Activated effector memory CD4-positive, alpha-beta T cell treated with Interleukin-2 at 50 U/mL for 16 hours (primary cell): Measurements from ENCODE around the gene GMPPB.
"Not testable (repeated sequence)": the region's sequence is repeated elsewhere in the genome, so short reads cannot be mapped to it uniquely, and the experiment has no call there.

Experiments
- DNase-seq: peaks from one replicate; pipeline ENCODE4 v3.0.0-alpha.2; 2020

GMPPB gene

GRCh38 chr3:49712631-49713317, 11.0 kb downstream of the GMPPB start:
- DNase-seq = no peak

DNA sequence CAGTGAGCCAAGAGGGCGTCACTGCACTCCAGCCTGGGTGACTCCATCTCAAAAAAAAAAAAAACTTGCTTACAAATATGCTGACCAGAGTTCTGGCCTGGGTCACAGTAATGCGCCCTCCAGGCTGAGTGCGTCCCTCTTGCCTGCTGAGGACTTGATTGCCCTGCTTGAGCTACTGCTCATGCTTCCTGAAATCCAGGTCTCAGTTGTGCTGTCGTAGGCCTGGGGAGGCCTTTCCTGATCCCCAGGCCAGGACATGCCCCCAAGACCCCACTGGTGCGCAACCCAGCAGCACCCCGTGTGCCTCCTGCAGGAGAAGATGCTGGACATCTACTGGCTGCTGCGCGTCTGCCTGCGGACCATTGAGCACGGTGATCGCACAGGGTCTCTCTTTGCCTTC, 11.6 kb downstream of the GMPPB start:
- DNase-seq = no peak

DNA sequence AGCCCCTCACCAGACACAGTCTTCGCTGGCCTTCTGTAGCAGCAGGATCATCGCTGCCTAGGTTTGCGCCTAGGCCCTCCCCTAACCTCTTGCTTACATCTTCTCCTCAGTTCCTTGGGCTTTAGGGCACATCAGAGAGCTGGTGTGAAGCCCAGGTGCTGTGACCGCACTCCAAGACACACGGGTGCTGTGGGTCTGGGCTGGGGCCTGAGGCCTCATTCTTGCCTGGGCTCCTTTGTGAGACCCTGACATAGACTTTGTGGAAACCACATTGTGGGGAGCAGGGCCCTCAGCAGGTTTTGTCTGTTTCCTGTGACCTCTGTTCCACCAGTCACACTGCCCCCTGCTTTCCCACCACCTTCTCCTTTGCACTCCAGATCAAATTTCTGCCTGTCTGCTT, 12.3 kb downstream of the GMPPB start:
- DNase-seq = no peak

GRCh38 chr3:49709852-49710251, 13.9 kb downstream of the GMPPB start:
- DNase-seq = no peak

DNA sequence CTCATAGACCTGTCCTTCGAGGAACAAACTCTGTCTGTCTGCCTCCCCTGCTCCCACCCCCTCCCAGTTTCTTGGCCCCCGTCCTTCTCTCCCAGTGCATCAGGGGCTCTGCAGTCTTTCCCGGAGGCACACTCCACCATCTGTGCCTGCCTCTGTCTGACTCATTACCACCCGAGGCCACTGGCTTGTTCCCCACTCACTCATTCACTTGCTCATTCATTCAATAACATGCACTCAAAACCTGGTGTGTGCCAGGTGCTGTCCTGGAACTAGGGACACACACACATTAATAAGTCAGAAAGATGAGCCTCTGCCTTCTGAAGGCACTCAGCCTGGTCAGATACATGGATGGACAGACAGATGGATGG, 16.7 kb downstream of the GMPPB start:
- DNase-seq = no peak

DNA sequence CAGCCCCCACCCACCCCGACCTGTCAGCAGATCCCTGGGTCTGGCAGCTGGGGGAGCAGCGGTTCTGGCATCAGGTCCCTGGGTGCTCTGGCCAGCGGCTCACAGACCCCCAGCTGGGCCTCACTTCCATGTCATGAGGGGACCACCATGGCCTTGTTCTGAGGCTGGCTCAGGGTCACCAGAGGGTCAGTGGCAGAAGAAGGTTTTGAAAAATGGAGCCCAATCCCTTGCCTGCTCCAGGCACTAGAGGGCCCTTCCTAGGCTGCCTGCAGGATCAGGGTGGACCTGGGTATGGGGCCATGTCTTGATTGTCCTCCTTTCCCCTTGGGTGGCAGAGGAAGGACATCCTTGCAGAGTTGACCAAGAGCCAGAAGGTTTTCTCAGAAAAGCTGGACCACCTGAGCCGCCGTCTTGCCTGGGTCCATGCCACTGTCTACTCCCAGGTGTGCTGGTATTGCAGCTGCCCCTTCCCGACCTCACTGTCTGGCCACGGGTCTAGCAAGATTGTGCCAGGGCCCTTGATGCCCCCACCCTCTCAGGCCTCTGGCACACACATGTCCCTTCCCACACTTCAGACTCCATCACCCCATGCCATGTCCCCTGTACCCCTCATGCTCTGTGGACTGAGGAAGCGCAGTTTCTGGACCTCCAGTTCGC, 17.2 kb downstream of the GMPPB start:
- DNase-seq = no peak

DNA sequence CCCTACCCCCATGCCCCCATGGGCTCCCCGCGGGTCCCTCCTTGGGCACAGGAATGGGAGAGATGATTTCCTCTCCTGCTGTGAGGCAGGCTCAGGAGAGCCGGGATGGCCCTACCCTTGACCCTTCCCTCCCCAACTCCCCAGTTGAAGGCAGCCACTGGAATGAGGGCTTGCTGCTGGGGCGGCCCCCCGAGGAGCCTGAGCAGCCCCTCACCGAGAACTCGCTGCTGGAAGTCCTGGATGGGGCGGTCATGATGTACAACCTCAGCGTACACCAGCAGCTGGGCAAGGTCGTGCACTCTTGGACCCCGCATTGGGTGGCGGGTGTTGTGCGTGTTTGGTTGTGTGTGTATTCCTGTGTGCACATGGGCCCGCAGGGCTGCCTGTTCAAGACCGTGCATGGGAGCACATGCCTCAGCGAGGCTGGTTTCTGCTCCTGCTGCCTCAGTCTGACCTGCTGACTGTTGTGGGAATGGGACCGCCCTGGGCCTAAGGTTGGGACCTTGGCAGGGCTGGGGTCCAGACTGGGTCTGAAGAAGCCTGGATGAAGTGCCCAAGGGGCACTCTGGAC, 18.3 kb downstream of the GMPPB start:
- no peak for DNase-seq

- DNase-seq = no peak
Observed at GRCh38 chr3:49704629-49705028, 19.1 kb downstream of the GMPPB start.

DNA sequence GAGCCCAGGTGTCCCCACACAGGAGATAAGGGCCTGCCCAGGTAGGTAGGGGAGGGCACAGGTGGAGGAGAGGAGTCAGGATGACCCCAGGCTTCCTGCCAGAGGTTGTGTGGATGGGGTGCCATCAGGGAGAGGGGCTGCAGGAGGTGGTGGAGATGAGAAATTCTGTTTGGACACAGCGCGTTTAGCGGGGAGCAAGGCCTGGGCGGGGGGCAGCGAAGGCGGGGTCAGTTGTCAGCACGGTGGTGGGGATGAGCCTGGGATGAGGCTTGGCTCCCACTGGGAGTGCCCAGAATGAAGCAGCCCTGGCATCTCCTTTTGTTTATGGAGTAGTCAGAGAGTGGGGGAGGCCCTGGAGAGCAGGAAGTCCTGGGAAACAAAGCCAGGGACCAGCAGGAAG, 19.8 kb downstream of the GMPPB start:
- no peak for DNase-seq

- peak; percentile 51 for DNase-seq
Observed at GRCh38 chr3:49703443-49703927, 20.3 kb downstream of the GMPPB start.

DNA sequence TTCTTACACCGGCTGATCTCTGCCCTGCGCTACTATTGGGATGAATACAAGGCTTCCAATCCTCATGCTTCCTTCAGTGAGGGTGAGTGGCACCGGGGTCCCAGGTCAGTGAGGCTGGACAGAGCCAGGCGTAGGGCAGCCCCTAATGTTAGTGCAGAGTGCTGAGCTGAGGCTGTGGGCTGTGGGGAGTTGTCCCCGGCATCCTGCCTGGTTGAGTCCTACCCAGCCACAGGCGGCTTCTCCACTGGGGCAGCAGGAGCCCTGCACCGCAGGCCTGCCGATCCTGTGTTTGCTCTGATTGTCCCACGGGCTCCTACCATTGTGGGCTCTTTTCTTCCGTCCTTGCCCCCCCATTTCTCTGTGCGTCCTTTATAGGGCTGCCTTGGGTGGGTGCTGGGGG, 21.1 kb downstream of the GMPPB start:
- DNase-seq = no peak

GRCh38 chr3:49701388-49702077, 22.2 kb downstream of the GMPPB start:
- no peak for DNase-seq

DNA sequence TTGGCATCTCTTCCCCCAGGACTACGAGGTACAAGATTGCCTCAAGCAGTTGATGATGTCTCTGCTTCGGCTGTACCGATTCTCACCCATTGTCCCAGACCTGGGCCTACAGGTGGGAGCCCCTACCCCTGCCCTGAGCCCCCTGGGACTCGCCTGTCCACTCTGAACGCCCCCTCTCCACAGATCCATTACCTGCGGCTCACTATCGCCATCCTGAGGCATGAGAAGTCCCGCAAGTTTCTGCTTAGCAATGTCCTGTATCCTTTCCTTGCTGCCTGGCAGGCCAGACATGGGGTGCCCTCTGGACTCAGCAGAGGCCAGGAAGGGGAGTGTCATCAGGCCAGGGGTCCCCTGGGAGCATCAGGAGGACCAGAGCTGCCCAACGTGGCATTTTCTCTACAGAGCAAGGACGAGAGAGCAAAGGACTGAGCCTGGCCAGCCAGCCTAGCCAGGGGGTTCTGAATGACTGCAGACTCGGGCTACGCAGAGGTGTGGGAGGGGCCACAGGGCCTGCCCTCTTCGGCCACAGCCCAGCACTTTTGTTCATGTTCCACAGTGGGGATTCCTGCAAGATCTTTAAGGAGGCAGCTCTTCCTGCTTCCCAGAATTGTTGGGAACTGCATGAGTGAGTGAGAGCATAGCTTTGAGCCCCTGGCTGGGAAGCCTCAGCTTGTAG, 23.2 kb downstream of the GMPPB start:
- DNase-seq = no peak

DNA sequence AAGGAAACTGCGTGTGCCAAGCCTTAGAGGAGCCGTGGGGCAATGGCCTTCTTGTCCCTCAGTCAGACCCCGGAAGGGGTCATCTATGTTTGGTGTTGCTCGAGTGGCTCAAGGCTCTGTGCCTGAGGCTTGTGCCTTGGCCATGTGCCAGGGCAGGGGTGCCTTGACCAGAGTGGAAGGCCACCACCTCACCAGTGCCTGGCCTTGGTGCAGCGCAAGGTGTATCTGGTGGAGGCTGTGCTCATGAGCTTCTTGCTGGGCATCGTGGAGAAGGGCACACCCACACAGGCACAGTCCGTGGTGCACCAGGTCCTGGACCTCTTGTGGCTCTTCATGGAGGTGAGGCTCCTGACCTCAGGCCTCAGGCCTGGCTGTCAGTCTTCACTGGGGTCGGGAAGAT, 23.7 kb downstream of the GMPPB start:
- no peak for DNase-seq

DNA sequence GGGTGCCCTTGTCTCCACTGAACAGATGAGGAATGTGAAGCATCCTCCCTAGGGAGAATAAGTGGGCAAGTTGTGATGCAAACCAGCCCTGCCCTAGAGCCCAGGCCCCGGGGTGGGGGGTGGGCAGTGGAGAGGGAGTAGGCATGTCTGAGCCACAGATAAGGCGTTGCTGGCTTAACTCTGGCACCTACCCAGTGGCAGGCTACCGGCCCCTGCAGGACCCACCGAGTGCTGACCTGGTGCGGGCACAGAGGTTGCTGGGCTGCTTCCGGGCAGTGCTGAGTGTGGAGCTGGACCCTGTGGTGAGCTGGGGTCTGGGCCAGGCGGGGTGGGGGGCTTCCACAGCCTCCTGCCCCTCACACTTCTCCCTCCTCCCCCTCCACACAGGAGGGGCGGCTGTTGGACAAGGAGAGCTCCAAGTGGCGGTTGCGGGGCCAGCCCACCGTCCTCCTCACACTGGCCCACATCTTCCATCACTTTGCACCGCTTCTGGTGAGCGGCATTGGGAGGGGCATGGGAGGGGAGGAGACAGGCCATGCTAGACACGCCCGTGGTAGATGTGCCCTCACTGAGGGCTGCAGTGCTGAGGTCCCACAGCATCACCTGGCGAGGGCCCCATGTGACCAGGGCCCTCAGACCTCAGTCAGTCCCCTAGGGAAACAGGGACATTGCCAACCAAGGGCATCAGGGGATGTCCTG, 24.3 kb downstream of the GMPPB start:
- no peak for DNase-seq

- DNase-seq = not testable (repeated sequence)
Observed at GRCh38 chr3:49695350-49696015, 28.3 kb downstream of the GMPPB start.

DNA sequence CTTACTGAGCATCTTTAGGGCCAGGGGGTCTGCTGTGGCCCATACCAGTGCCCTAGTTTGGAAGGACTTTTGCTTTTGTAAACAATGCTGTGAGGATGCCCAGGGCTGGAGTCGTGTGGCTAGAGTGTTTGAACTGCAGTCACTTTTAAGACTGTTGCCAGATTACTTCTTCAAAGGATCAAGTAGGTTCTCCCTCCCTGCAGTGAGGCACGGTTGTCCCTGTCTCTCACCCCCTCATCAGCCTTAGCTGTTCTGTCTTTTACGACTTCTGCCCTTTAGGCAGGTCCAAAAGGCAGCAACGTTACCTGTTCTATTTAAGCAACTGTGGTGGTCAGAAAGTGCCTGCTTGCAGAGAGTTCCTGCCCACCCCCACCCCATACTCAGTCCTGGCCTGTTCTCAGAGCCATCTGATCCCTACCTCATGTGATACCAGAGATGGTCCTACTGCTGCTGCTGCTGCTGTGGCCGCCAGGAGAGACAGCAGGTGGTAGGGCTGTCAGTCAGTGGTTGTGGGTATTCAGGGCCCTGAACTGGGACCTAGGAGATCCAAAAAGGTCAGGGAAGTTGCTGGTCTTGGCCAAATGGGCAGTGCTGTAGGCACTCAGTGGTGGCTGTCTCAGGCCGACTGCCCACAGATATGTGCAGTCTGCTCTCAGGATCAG, 29.2 kb downstream of the GMPPB start:
- DNase-seq = not testable (repeated sequence)

DNA sequence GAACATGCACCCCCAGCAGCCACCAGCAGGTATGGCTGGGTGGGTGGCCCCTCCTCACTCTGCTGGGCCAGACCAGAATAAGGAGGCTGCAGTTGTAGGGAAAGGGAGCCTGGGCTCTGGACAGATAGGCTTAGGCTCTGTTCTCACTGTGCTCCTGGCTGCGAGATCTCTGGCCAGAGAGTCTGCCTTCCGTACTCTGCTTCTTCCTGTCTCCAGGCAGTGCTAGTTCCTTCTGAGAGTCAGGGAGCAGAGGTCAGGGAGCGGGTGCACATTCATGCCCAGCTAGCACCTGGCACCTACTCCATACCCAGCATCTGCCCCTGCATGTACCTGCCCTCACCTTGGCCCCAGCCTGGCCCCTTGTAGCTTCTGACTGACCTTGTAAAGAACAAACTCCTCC, 32.3 kb downstream of the GMPPB start:
- not testable (repeated sequence) for DNase-seq

DNA sequence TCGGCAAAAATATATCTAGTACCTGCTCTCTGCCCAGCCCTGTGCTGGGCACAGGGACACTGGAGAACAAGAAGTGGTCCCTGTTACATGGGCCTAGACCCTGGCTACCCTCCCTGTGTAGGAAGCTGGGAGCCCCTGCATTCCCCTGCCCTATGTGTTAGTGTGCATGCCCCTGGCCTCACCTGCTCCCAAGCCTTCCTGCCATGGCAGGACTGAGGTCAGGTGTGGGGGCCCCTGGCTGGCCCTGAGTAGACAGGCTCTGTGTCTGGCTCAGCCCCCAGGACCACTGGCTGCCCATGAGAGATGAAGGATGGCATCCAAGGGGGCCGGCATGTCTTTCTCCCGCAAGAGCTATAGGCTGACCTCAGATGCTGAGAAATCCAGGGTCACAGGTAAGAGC, 32.9 kb downstream of the GMPPB start:
- DNase-seq = not testable (repeated sequence)

DNA sequence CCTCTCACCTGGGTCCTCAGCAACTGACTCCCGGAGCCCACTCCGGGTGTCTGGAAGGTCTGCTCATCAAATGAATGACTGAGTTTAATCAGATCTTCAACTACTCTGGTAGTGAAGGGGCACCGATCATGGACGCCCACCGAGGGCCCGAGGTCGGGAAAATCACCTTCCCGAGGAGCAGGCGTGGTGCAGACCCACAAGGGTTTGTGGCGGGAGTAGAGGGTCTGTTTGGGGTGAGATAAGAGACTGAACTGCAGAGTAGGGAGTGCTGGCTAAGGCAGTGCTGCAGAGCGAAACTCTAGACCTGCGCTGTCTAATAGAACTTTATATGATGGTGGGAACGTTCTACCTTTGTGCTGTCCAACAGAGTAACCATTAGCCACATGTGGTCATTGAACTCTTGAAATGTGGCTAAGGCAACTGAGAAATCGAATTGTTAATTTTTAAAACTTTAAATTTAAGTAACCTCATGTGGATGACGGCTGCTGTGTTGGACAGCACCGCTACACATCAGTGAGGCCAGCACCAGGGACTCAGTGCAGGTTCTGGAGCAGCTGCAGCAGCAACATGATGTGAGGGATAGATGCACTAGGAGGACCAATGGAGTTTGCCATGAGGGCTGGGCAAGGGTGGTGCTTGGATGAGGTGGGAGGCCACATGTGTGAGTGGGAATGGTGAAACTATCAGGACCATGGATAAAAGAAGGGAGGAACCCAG, 33.7 kb downstream of the GMPPB start:
- not testable (repeated sequence) for DNase-seq
